ENCODE data around the gene ATP6V0D1.

ATP6V0D1 gene

DNA sequence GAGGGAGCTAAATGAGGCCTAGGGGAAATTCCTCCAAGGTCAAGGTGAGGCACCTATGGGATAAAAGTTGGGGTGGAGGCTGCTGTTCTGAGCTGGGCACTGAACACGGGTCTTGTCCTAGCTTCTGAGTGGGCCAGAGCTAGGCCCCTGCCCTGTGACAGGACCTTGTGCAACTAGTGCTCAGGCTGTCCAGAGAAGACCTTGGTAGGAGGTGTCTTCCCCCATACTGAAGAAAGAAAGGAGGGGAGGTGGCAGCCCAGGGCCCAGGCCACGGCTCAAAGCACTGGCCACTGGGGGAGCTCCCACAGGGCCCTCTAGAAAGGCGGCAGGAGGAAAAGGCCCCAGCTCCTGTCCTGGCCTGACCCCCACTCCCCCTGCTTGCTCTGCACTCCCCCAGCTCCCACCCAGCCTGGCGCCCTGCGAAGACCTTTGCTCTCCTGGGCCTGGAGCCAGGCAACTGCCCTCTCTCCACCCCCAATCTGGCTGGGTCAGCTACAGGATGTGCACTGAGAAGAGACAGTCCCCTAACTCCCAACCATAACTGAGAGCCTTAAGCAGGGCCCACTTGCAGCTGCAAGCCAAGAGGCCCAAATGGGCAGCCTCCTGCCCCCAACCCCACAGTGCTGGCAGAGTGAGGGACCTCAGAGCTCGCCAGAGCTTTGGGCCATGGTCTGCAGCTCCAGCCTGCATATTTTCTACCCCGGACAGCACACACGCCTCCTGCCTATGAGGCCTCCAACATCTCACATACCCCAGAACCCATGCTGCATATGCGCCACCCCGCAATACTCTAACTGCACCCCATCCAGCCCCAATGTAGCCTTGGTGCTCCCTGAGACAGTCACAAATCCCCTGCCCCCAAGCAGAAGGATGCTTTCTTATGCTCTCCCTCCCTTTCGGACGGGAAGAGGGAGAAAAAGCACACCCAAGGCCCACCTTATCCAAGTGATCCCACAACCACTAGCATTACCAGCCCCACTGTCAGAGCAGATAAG, 34.7 kb downstream of the ATP6V0D1 start:
- H3K9ac ChIP-seq (ENCODE audit: insufficient read length), result no peak overlapping the region
- no peak overlapping the region for H3K4me3 ChIP-seq
- no peaks in the 10 kb centered on the region for H3K9me3 ChIP-seq (ENCODE audit: low read depth, low read length)
- no peaks in the 10 kb centered on the region for H3K36me3 ChIP-seq (ENCODE audit: insufficient read depth, low read length)
- no peak for TF ChIP-seq EZH2 (IDR thresholded peaks at IDR 0.05)
- no peak for TF ChIP-seq FOXP2 (optimal IDR thresholded peaks at IDR 0.05; ENCODE audit: control extremely low read depth, extremely low read length, insufficient read depth)
- TF ChIP-seq POLR2AphosphoS5 (IDR thresholded peaks at IDR 0.05; ENCODE audit: borderline replicate concordance, low read depth, low read length), result no peak
- H3K27ac ChIP-seq, result no peak overlapping the region
- no peak for DNase-seq (ENCODE audit: low read depth, low spot score)

DNA sequence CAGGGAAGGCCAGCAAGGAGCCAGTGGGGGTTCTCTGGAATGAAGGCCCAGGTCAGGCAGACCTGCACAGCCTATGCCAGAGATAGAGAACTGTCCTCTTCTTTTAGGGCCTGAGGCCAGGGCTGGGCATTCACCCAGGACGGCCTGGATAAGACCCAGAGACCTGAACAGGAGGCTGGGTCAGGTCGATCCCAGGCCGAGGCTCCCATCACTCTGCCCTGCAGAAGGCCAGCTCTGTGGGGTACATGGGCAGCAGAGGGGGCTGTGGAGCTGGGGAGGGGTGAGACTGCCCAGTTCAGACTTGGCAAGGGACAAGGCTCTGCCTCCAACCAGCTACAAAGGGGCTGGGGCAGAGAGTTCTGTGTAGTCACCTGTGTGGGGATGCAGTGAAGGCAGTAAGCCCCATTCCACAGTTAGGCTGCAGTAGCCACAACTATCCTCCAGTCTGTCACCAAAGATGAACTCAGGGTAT, 35.5 kb downstream of the ATP6V0D1 start:
- H3K4me3 ChIP-seq, result no peak overlapping the region
- no peak overlapping the region for H3K9ac ChIP-seq (ENCODE audit: insufficient read length)
- no peaks in the 10 kb centered on the region for H3K36me3 ChIP-seq (ENCODE audit: insufficient read depth, low read length)
- TF ChIP-seq POLR2AphosphoS5 (IDR thresholded peaks at IDR 0.05; ENCODE audit: borderline replicate concordance, low read depth, low read length) (no peak), FOXP2 (optimal IDR thresholded peaks at IDR 0.05; ENCODE audit: control extremely low read depth, extremely low read length, insufficient read depth) (no peak), EZH2 (IDR thresholded peaks at IDR 0.05) (no peak)
- DNase-seq (ENCODE audit: low read depth, low spot score), result no peak
- H3K27ac ChIP-seq, result no peak overlapping the region
- H3K9me3 ChIP-seq (ENCODE audit: low read depth, low read length), result no peaks in the 10 kb centered on the region

DNA sequence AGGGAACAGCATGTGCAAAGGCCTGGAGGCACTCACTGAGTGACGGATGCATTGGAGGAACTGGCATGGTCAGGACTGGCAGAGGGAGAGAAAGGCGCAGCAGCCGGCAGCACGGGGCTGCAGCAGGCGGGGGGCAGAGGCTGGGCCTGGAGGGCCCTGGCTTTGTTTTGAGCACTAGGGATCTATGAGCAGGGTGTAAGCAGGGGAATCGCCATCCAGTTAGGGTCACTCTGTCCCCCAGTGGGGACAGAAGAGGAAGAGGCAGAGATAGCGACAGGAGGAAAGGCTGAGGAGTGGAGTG, 35.9 kb downstream of the ATP6V0D1 start:
- TF ChIP-seq EZH2 (IDR thresholded peaks at IDR 0.05) (no peak), FOXP2 (optimal IDR thresholded peaks at IDR 0.05; ENCODE audit: control extremely low read depth, extremely low read length, insufficient read depth) (no peak), POLR2AphosphoS5 (IDR thresholded peaks at IDR 0.05; ENCODE audit: borderline replicate concordance, low read depth, low read length) (no peak)
- no peak for DNase-seq (ENCODE audit: low read depth, low spot score)
- Histone ChIP-seq H3K36me3 (ENCODE audit: insufficient read depth, low read length) (no peaks in the 10 kb centered on the region), H3K9me3 (ENCODE audit: low read depth, low read length) (no peaks in the 10 kb centered on the region), H3K9ac (ENCODE audit: insufficient read length) (no peak overlapping the region), H3K4me3 (no peak overlapping the region), H3K27ac (no peak overlapping the region)

DNA sequence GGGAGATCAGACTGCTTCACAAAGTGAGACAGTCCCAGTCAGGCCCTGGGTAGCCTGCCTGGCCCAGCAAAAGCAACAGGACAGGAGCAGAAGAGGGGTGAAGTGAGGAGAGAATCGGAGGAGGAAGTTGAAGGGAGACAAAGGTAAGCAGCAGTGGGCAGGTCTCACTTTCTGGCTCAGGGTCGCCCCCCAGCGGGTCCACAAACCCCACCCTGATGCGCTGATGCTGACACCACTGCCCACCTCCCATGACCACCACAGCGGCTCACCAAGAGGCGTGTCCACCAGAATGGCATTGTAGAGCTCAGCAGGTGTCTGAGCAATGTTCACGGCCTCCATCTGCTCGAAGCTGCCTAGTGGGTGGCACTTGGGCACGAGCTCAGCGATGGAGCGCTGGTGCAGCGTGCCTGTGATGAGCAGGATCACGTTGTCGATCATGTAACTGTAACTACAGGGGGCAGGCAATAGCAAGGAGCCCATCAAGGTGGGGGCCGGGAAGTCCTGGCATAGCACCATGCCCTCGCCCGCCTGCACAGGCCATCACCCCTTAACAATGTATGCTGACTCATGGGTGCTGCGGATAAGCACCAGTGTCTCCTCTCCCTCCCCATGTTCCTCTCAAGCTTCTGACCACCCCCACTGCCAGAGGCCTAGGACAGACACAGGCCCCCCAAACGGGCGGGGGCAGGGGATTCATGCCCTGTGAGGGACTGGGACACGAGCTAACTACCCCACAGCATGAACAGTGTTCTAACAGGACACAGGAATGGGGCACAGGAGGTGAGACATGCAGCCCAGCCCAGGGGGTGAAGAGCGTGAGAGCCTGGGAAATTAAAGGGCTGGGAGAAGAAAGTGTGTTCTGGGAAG, 36.5 kb downstream of the ATP6V0D1 start:
- Histone ChIP-seq H3K4me3 (no peak overlapping the region), H3K27ac (no peak overlapping the region), H3K36me3 (ENCODE audit: insufficient read depth, low read length) (no peaks in the 10 kb centered on the region), H3K9ac (ENCODE audit: insufficient read length) (no peak overlapping the region), H3K9me3 (ENCODE audit: low read depth, low read length) (no peaks in the 10 kb centered on the region)
- DNase-seq (ENCODE audit: low read depth, low spot score), result no peak
- no peak for TF ChIP-seq EZH2 (IDR thresholded peaks at IDR 0.05)
- TF ChIP-seq FOXP2 (optimal IDR thresholded peaks at IDR 0.05; ENCODE audit: control extremely low read depth, extremely low read length, insufficient read depth), result no peak
- TF ChIP-seq POLR2AphosphoS5 (IDR thresholded peaks at IDR 0.05; ENCODE audit: borderline replicate concordance, low read depth, low read length), result no peak

DNA sequence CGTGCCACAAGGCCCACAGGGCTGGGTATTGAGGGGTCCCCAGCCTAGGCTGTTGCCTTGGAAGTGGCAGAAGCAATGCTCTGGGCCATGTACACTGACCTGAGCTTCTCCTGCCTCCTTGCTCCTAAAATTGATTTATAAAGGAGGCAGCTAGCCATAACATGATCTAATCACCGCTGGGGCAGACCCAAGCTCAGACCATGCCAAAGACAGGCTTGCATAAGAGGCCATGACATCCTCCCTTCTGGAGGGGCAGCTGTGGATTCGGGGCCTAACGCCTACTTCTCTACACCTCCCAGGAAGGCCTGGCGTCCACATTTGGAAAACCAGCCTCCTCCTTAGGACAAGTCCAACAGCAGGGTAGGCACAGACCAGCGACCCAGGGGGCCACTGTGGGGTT, 37.7 kb downstream of the ATP6V0D1 start:
- Histone ChIP-seq H3K4me3 (no peak overlapping the region), H3K36me3 (ENCODE audit: insufficient read depth, low read length) (no peaks in the 10 kb centered on the region), H3K27ac (no peak overlapping the region), H3K9ac (ENCODE audit: insufficient read length) (no peak overlapping the region), H3K9me3 (ENCODE audit: low read depth, low read length) (no peaks in the 10 kb centered on the region)
- DNase-seq (ENCODE audit: low read depth, low spot score), result no peak
- TF ChIP-seq FOXP2 (optimal IDR thresholded peaks at IDR 0.05; ENCODE audit: control extremely low read depth, extremely low read length, insufficient read depth), result no peak
- TF ChIP-seq EZH2 (IDR thresholded peaks at IDR 0.05), result no peak
- TF ChIP-seq POLR2AphosphoS5 (IDR thresholded peaks at IDR 0.05; ENCODE audit: borderline replicate concordance, low read depth, low read length), result no peak

DNA sequence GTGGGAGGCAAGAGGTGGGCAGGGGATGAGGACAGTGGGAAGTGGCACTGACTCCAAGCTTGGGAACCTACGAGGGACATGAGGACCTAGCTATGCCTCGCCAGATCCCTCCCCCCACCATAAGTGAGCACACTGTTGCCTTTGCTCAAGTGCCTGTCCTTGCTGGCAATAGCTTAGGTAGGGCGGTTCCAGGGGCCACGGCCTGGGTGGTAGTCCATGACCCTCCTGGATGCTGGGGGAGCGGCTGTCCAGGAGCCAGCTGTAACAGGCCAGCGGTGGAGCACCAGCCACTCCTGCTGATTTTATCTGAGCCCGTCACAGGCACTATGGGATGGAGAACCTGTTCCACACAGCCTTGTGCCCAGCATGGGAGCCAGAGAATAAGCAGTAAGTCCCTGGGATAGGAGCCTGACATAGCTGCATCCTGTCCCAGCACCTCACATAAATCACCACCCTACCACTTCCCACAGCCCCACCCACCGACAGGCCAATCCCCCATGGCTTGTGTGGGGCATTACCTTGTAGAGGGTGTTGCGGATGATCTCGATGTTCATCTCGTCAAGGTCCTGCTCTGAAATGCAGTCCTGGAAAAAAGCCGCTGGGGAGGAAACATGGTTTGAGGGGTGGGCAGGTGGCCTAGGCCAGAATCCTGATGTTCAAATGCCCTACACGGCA, 38.2 kb downstream of the ATP6V0D1 start:
- TF ChIP-seq EZH2 (IDR thresholded peaks at IDR 0.05) (no peak), POLR2AphosphoS5 (IDR thresholded peaks at IDR 0.05; ENCODE audit: borderline replicate concordance, low read depth, low read length) (no peak), FOXP2 (optimal IDR thresholded peaks at IDR 0.05; ENCODE audit: control extremely low read depth, extremely low read length, insufficient read depth) (no peak)
- Histone ChIP-seq H3K9me3 (ENCODE audit: low read depth, low read length) (no peaks in the 10 kb centered on the region), H3K4me3 (no peak overlapping the region), H3K27ac (no peak overlapping the region), H3K36me3 (ENCODE audit: insufficient read depth, low read length) (no peaks in the 10 kb centered on the region), H3K9ac (ENCODE audit: insufficient read length) (no peak overlapping the region)
- DNase-seq (ENCODE audit: low read depth, low spot score), result no peak

DNA sequence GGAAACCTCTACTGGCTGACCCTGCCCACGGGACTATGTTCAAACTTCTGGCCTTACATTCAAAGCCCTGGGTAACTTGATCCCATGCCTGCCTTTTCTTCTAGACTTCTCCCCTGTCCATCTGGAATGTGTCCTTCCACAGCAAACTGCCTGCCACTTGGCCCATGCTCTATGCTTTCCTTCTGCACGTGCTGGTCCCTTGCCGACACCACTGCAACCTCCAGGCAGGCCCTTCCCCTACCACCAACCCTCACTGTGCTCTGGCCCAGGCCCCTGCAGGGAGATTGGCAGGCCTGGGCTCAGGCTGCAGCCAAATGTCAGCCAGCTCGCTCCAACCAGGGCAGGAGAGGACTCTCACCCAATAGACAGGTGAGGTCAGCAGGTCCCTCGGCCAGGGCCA, 39.0 kb downstream of the ATP6V0D1 start:
- Histone ChIP-seq H3K36me3 (ENCODE audit: insufficient read depth, low read length) (no peaks in the 10 kb centered on the region), H3K9me3 (ENCODE audit: low read depth, low read length) (no peaks in the 10 kb centered on the region), H3K27ac (no peak overlapping the region), H3K4me3 (no peak overlapping the region), H3K9ac (ENCODE audit: insufficient read length) (no peak overlapping the region)
- TF ChIP-seq FOXP2 (optimal IDR thresholded peaks at IDR 0.05; ENCODE audit: control extremely low read depth, extremely low read length, insufficient read depth) (no peak), EZH2 (IDR thresholded peaks at IDR 0.05) (no peak), POLR2AphosphoS5 (IDR thresholded peaks at IDR 0.05; ENCODE audit: borderline replicate concordance, low read depth, low read length) (no peak)
- DNase-seq (ENCODE audit: low read depth, low spot score), result no peak
